HG03103 (cell line): ENCODE results near the gene HSD17B4.
A peak's percentile ranks its signal among the peaks of the same experiment; 100 is the strongest.
"Not testable (repeated sequence)": the region's sequence is repeated elsewhere in the genome, so short reads cannot be mapped to it uniquely, and the experiment has no call there.

Experiments
- ATAC-seq: cut with Tn5 transposase; IDR thresholded peaks from one replicate; pipeline ENCODE4 v1.9.1; 2021; ENCODE audit warnings: low read depth; ENCODE audit not compliant: unreplicated experiment

The HSD17B4 gene, protein sequence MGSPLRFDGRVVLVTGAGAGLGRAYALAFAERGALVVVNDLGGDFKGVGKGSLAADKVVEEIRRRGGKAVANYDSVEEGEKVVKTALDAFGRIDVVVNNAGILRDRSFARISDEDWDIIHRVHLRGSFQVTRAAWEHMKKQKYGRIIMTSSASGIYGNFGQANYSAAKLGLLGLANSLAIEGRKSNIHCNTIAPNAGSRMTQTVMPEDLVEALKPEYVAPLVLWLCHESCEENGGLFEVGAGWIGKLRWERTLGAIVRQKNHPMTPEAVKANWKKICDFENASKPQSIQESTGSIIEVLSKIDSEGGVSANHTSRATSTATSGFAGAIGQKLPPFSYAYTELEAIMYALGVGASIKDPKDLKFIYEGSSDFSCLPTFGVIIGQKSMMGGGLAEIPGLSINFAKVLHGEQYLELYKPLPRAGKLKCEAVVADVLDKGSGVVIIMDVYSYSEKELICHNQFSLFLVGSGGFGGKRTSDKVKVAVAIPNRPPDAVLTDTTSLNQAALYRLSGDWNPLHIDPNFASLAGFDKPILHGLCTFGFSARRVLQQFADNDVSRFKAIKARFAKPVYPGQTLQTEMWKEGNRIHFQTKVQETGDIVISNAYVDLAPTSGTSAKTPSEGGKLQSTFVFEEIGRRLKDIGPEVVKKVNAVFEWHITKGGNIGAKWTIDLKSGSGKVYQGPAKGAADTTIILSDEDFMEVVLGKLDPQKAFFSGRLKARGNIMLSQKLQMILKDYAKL

DNA sequence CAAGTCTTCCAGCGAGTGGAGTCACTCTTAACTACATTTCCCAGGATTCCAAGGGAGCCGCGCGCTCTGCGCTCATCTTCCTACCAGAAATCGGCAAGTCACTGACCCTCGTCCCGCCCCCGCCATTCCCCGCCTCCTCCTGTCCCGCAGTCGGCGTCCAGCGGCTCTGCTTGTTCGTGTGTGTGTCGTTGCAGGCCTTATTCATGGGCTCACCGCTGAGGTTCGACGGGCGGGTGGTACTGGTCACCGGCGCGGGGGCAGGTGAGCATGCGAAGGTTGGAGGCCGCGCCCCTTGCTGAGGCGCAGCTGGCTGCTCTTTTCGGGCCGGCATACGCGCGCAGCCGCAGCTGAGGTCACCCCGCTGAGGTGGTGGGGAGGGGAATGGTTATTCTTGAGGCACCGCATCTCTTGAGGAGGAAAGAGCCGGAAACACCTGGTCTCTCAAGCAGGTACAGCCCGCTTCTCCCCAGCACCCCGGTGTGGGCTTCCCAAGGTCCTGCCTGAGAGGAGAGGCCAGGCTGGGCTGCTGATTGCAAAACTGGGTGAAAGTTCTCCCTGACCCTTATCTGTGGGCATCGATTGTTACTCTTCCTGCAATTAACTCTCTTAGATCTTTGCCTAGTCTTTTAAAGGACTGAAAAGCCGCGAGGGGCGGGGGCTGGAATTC, at the start of gene HSD17B4:
TSS of gene HSD17B4 (plus strand) at position 125 of the 667 bp plus-strand sequence. CDS start at position 204, 79 bp downstream.
- peak; percentile 96 for ATAC-seq

GRCh38 chr5:119402555-119402954, 49.7 kb upstream of the HSD17B4 start:
- ATAC-seq = no peak

DNA sequence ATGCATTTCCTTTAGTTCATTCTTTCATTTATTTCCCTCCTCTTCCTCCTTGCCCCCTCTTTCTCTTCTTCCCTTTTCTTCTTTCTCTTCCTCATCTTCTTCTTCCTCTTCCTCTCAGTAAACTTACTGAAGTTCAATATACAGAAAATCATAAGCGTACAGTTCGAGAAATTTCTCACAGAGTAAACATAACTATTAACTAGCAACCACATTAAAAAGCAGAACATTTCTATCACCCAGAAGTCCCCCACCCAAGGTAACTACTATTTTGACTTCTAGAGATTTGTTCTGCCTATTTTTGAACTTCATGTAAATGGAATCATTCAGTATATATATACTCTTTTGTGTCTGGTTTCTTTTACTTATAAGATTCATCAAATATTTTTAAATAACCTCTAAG, 48.3 kb upstream of the HSD17B4 start:
- no peak for ATAC-seq

GRCh38 chr5:119405419-119405818, 46.9 kb upstream of the HSD17B4 start:
- ATAC-seq = no peak

- ATAC-seq = no peak
Observed at GRCh38 chr5:119406551-119407110, 45.7 kb upstream of the HSD17B4 start.

DNA sequence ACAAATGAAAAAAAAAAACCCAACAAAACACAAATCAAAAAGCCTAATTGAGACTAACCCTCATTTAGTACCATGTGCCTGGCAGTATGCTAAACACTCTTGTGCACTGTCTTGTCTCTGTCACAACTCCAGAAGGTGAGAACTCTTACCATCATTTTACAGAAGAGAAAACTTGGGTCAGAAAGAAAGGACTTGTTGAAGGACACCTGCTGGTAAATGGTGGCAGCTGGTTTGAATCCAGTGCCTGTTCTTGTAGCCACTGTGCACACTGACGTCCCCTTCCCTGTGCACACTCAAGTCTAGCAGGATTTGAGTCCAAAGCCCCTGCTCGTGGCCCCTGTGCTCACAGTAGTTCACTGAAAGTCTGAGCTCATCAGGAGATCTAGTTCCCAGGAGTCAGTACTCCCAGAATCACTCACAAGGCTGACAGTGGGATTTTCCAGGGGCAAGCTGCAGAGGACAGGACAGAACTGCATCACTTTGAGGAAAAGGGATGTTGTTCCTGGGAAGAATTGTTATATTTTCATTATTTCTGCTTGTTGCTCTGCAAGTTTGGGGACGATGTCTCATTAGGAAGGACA, 43.0 kb upstream of the HSD17B4 start:
- no peak for ATAC-seq

- ATAC-seq = peak; percentile 33
Observed at GRCh38 chr5:119410448-119411159, 41.7 kb upstream of the HSD17B4 start.

GRCh38 chr5:119411361-119412278, 40.7 kb upstream of the HSD17B4 start:
- peak; percentile 62 for ATAC-seq

DNA sequence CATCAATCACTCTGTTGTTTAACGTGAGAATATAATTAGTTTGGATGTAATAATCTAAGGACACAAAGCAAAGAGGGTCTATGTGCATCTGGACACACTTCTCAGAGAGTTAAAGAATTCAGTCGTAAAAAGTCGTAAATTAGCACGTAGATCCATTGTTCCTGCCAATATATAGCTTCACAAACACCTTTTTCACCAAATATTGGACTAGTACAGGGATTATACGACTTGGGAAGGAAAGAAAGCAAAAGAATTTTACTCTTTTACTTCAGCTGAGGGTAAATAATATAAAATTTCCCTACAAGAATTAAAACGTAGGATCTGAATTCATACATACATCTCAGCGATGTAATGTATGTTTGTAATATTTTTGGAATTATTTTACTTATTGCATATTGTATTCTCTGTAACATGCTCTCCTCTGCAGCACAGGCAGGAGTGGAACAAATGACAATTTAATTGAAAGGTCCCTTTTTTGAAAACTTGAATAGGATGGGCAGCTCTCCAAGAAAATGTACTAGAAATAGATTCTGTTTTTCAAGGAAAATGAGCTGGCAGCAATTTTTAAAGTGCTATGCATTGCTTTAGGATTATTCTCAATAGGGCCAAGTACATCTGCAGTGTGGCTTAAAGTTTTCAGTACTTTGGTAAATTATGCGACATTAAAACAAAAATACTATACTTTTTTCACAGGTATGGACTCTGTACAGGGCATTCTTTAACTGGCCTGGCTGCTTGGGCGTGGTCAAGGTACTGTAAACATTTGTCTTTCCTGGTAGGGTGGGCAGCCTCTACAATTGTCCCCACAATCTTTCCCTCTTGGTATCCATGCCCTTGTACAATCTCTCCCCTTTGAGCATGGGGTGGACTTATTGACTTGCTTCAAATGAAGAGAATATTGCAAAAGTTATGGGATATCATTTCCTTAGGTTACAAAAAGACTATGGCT, 39.7 kb upstream of the HSD17B4 start:
- no peak for ATAC-seq

DNA sequence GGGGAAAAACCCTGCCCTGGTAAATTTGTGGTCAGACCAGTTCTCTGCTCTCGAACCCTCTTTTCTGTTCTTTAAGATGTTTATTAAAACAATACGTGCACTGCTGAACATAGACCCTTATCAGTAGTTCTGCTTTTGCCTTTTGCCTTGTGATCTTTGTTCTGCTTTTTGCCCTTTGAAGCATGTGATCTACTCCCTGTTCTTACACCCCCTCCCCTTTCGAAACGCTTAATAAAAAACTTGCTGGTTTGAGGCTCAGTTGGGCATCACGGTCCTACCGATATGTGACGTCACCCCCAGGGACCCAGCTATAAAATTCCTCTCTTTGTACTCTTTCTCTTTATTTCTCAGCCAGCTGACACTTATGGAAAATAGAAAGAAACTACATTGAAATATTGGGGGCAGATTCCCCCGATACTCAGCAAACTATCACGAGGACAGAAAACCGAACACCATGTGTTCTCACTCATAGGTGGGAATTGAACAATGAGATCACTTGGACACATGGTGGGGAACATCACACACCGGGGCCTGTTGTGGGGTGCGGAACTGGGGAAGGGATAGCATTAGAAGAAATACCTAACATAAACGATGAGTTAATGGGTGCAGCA, 38.1 kb upstream of the HSD17B4 start:
- not testable (repeated sequence) for ATAC-seq

- ATAC-seq = no peak
Observed at GRCh38 chr5:119417891-119418605, 34.2 kb upstream of the HSD17B4 start.

DNA sequence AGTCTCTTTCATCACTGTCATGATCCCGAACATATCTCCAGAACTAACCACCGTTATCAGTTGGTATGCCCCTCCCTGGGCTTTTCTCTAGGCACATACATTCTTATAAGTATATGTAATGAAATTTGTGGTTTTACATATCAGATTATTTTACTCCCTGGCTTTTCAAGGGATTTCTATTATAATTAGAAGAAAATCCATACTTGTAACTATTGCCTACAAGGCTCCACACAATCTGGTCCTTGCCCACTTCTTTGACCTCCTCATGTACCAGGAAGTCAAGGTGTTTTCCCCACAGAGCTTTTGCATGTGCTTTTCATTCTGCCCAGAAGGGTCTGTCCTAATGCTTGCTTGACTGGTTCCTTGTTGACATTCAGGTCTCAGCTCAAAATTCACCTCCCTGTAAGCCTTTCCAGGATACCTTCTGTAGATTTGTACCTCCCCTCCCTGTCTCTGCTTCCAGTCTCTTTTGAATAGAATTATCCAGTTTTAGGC, 33.6 kb upstream of the HSD17B4 start:
- no peak for ATAC-seq

DNA sequence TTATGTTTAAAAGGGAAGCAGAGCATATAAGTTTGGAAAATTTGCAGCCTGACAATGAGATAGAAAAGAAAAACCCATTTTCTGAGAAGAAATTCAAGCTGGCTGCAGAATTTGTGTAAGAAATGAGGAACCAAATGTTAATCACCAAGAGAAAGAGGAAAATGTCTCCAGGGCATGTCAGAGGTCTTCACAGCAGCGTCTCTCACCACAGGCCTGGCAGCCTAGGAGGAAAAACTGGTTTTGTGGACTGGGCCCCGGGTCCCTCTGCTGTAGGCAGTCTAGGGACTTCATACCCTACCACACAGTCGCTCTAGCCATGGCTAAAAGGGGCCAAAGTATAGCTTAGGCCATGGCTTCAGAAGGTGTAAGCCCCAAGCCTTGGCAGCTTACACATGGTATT, 32.1 kb upstream of the HSD17B4 start:
- ATAC-seq = no peak

DNA sequence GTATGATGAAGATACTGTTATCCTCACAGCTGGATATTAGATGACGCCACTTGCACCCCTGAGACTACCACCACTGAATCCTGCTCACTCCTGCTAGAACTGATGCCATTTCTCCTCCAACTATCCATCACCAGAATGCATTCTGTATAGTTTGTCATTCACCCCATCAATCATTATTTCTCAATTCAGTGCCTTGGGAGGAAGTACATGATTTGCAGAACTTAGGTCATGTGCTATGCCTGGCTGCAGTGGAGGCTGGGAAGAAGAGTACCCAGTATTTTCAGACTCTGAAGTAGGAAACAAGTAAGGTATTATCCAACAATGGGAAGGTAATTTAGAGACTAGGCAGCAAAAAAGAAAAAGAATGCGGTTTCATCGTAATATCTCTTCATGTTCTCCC, 26.2 kb upstream of the HSD17B4 start:
- no peak for ATAC-seq

DNA sequence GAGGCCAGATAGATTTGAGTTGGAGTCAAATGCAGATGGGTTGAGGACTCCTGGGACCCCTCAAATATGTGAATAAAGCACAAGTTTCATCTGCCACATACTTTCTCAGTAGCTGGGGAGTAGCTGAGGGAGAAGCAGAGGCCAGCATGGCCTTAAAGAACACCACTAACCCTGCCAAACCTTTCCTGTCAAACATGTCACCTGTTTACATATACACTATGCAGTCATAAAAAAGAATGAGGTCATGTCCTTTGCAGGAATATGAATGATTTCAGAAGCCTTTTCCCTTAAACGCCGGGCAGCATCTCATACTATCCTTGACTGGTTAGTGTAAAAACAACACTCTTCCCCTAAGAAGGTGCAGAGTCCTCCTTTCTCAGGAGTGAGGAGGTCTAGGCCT, 25.2 kb upstream of the HSD17B4 start:
- ATAC-seq = no peak

DNA sequence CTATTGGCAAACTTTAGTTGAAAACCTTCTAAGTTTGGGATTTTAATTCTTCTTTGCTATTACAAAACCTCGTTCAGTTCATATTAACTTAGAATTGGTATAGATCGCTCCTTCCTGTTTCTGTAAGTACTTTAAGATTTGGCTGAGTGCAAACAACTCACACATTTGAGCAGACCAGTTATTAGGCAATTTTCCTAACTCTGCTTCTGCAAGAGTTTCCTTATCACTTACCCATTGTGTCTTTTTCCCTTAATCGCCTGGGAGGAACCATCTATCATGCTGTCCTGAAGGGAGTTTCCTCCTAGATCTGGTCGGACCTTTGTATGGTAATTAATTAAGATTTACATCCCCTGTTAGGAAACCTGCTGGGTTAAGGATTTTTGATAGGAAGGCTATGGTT, 24.7 kb upstream of the HSD17B4 start:
- ATAC-seq = not testable (repeated sequence)

GRCh38 chr5:119428166-119428565, 24.1 kb upstream of the HSD17B4 start:
- ATAC-seq = not testable (repeated sequence)
